GM21723 (cell line): ENCODE results near the gene CPLX1.
A peak's percentile ranks its signal among the peaks of the same experiment; 100 is the strongest.

Source experiments
- ATAC-seq: cut with Tn5 transposase; IDR thresholded peaks from one replicate; pipeline ENCODE4 v1.9.1; 2021; ENCODE audit warnings: mild to moderate bottlenecking, moderate library complexity; ENCODE audit not compliant: unreplicated experiment

CPLX1 gene

GRCh38 chr4:793941-794621 is 31.8 kb downstream of the CPLX1 start:
- no peak for ATAC-seq

DNA sequence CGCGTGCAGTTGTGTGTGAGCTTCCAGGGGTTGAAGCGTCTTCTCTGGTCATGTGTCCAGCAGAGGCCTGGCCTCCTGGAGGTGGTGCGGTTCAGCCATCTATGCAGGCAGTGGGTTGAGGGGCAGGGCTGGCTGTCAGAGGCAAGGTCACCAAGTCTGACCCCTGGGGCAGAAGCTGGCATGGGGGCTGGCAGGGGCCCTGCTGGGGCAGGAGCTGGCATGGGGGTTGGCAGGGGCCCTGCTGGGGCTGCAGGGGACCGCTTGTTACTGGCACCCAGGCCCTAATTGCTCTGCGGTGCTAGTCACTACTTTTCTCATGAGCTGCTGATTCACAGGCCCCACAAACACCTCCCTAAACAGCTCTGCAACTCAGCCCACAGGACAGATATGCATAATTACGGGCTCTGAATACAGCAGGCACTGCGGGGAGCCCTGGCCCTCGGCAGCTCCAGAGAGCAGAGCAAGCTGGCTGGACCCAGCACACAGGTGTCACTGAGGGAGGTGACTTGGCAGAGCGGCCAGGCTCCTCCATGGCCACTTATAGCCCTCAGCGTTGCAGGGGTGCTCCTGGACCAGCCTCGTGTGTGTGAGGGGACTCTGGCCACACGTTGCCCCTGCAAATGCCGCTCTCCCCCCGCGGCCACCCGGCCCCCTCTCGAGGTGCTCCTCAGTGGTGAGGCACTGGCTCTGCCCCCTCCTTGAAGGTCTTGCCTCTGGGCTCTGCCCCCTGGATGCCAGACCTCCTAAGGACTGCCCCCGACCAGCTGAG is 32.7 kb downstream of the CPLX1 start:
- no peak for ATAC-seq

- no peak for ATAC-seq
Measured at GRCh38 chr4:792626-793092, 33.3 kb downstream of the CPLX1 start.

- ATAC-seq, result no peak
Measured at GRCh38 chr4:791898-792625, 33.9 kb downstream of the CPLX1 start.

DNA sequence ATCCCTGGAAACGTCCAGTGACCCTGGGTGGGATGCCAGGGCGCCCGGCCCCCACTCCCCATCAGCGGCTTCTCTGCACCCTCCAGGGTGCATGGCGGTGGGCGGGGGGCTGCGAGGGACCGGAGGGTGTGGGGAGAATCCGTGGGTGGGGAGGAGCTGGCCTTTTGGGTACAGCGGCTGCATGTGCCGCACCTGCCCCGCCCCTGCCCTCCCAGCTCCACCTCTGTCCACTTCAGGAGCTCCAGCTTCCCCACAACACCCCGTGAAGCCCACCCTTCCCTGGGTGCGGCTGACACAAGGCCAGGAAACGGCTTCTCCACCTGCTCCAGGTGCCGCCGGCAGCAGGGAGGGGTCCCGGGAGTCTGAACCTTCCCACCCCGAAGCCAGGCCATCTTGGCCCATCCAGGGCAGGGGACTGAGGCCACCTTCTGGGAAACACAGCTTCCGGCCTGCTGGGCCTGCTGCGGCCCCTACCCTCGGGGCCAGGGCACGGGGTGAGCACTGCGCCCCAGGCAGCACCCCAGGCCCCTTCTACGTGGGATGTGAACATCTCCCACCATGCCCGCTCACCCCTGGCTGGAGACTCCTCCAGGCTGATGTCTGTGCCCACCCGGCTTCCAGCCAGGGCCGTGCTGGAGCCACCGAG is 34.6 kb downstream of the CPLX1 start:
- ATAC-seq, result no peak

DNA sequence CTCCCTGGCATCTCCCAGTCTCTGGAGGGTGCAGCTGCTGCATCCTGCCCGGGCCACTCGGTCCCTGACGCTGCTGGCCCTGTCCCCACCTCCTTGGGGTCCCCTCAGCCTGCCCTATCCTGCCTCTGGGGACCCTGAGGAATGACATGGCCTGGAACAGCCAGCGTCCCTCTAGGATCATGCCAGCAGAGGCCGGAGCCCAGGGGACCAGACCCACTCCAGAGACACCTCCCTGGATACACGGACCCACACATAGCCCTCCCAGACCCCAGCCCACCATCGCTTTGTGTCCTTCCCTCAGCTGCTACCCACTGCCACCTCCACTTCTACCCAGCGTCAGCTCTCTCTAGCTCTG is 35.5 kb downstream of the CPLX1 start:
- ATAC-seq, result no peak

GRCh38 chr4:789571-790465 is 36.1 kb downstream of the CPLX1 start:
- ATAC-seq, result no peak

DNA sequence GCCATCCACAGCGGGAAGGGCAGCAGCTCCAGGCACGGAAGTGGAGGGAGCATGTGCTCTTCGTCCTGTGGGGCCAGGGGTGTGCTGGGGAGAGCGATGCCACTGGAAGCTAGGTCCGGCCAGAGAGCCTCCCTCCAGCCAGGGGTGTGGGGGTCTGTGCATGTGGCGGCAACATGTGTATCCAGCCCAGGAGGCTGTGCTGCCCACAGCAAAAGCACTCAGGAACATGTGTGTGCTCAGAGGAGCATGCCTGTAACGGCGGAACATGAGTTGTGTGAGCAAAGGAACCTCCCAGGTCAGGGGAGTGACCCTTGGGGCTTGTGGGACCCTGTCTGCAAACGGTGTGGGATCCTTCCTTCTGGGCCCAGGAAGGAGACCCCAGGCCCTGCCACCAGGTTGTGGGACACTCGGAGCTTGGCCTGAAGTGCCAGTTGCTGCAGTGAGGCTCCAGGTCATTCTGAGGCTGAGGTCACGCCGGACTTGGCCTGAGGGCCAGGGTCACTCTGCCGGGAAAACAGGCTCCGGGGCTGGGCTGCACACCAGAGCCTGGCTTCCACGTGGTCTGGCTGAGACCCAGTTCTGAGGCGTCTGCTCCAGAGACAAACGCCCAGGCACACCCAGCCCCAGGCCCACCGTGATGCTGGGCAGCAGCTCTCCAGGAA is 37.2 kb downstream of the CPLX1 start:
- ATAC-seq, result no peak

- no peak for ATAC-seq
Measured at GRCh38 chr4:788006-788635, 37.8 kb downstream of the CPLX1 start.

DNA sequence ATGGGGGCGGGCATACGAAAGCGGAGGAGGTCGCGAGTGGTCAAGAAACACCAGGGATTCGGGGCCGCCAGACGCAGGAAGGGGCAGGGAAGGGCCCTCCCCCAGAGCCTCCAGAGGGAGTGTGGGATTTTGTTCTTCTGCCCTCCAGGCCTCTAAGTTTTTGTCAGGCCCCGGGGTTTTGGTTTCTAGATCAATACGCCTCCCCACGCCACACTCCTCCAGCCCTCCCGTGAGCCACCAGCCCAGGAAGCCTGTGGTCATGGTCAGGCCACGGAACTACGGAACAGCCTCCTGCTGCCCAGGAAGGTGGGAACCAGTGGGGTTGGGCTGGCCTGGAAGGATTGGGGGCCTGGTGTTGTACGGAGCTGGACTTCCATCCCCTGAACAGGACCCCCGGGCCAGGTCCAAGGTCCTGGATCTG is 38.4 kb downstream of the CPLX1 start:
- ATAC-seq, result no peak

DNA sequence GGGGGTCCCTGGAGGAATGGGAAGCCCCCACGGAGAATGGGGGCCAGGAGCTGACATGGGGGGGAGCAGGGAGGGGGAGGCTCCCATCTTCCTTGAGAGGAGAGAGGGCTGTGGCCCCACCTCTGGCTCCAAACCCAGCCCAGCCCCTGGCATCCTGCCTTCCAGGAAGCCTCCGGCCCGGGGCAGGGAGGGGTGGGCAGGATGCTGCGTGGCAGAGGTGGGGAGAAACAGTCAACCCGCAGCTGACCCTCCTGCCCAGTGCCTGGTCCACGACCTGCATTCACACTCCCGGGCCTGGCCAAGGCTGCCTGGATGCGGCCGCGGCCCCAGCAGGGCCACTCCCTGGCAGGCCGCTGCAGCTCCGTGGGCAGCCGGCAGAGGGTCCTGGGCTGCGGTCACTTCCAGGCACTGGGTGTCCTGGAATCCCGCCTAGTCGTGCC is 39.0 kb downstream of the CPLX1 start:
- no peak for ATAC-seq

- ATAC-seq, result no peak
Measured at GRCh38 chr4:786074-786741, 39.7 kb downstream of the CPLX1 start.

DNA sequence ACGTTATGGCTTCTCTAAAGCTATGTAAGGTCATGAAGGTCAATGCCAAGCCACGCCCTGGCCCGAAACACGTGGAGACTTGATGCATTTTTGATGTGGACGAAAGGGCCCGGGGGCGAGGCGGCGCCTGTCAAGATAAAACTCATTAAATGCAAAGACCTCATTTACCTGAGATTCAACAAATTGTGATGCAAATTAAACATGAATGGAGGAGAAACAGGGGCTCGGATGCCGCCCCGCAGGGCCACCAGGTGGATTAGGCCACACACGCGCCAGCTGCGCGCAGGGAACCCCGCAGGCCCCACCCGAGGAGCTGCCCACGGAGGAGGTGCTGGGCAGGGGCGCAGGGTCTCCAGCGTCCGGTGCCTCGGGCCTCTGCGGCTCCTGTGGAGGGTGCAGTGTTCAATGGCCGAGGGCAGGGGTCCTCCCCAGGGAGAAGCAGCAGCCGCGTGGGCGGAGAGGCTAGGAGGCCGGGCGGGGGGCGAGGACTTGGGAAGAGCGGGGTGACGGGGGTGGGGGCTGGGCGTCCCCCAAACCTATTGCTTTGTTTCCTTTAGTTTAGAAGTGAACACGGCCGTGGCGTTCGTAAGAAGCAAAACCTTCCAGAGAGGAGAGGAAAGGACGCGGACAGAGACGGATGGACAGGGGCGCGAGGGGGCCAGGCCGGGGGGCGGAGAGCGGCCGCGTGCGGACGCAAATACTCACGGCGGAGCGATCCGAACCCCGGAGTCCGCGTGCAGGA is 40.4 kb downstream of the CPLX1 start:
- ATAC-seq, result no peak

DNA sequence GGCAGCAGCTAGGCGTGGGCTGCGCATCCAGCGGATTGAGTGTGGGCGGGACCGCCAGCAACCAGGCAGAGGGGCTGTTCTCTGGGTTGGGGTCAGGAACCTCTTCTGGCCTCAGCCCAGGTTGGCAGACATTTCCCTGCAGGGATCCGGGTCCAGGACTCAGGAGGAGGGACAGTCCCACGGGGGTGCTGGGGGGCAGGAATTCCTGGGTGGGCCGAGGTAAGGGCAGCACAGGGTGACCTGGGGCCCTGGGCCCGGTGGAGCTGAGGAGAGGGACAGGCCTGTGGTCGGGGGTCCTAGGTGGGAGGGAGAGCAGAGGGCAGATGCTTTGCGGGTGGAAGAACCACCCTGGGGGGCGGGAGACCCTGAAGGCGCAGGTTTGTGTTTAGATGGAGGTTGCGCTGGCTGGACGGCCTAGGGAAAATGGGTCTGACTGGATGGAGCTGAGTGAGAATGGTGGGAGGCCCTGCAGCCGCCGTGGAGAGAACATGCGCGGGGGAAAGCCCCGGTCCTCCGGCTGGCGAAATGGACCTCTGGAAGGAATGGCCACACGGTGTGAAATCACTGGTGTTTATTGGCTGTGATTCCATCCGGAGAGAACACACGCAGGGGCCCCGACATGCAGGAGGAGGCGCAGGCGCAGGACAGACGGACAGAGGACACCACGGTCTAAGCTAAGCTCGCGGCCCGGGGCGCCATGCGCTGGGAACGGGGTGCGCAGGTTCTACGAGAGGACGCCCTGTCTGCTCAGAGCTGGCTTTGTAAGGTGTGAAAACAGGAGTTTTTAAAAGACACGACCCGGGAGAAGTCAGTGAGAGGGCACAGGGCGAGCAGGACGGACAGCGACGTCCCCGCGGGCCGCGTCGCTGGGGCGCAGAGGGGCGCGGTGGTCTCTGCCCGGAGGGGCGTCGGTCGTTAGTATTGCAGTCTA is 41.3 kb downstream of the CPLX1 start:
- no peak for ATAC-seq

DNA sequence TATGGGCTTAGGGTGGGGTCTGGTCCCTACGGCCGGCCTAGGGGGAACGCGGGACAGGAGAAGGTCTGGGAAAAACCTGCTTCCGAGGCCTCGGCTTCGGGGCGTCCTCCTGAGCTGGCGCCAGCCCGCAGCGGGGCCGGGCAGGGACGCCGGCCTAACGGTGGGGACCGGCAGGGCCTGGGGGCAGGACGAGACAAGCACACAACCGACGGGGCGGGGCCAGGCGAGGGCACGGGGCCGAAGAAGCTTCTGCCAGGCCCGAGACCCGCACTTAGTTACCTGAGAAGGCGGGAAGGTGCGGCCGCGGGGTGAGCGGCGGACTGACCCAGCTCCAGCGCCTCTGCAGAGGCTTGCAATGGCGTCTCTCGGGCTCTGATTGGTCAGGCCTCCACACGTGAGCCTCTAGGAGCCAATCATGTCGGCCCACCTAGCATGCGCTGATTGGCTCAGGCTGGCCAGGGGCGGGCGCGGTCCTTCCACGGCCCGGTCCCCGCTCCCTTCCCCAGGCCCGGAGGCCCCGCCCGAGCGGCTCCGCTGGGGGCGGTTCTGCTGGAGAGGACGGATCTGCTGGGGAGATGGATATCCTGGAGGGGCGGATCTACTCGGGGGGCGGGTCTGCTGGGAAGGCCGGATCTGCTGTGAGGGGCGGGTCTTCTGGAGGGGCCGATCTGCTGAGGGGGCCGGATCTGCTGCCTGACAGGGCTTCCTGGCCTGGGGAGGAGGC is 44.3 kb downstream of the CPLX1 start:
- peak; percentile 94 for ATAC-seq
